PC-3 (cell line): ENCODE results near the gene FEM1A.

Experiments used
- CTCF ChIP-seq: fragments of 300-600 bp; sonication (generic); conservative IDR thresholded peaks from 2 replicates; pipeline ENCODE4 v1.5.1; 2017; ENCODE audit warnings: antibody characterized with exemption, low read depth, mild to moderate bottlenecking, low read length
- EZH2 ChIP-seq: fragments of 300-600 bp; sonication (generic); IDR thresholded peaks from one replicate; pipeline ENCODE4 v1.6.1; 2017; ENCODE audit warnings: antibody characterized with exemption, mild to moderate bottlenecking, low read length; ENCODE audit not compliant: unreplicated experiment
- EZH2phosphoT487 ChIP-seq: fragments of 300-600 bp; sonication (generic); IDR thresholded peaks from 2 replicates; pipeline ENCODE4 v1.6.1; 2018; ENCODE audit warnings: mild to moderate bottlenecking, antibody characterized with exemption, low read length, borderline replicate concordance

GRCh38 chr19:4814625-4815425 lies 23.3 kb downstream of the FEM1A start:
- no peak for TF ChIP-seq CTCF
- TF ChIP-seq EZH2 = no peak
- no peak for TF ChIP-seq EZH2phosphoT487
